GM19372 (cell line): ENCODE measurements around the gene PAMR1.

Experiments
- ATAC-seq: cut with Tn5 transposase; IDR thresholded peaks from one replicate; pipeline ENCODE4 v1.9.1; 2021; ENCODE audit warnings: mild to moderate bottlenecking, low read depth, moderate library complexity; ENCODE audit not compliant: unreplicated experiment

The PAMR1 gene

GRCh38 chr11:35501776-35502175, 23.6 kb downstream of the PAMR1 start:
- no peak for ATAC-seq

GRCh38 chr11:35500744-35501143, 24.7 kb downstream of the PAMR1 start:
- no peak for ATAC-seq

GRCh38 chr11:35496416-35496815, 29.0 kb downstream of the PAMR1 start:
- no peak for ATAC-seq

GRCh38 chr11:35494957-35495490, 30.4 kb downstream of the PAMR1 start:
- ATAC-seq, result no peak

- ATAC-seq, result no peak
These were observed 34.1 kb downstream of the PAMR1 start for GRCh38 chr11:35491231-35491871.

- ATAC-seq, result no peak
These were observed 37.3 kb downstream of the PAMR1 start for GRCh38 chr11:35488117-35488516.

GRCh38 chr11:35487532-35488078, 37.8 kb downstream of the PAMR1 start:
- ATAC-seq, result no peak

GRCh38 chr11:35486934-35487333, 38.5 kb downstream of the PAMR1 start:
- no peak for ATAC-seq

GRCh38 chr11:35486446-35486845, 39.0 kb downstream of the PAMR1 start:
- ATAC-seq, result no peak

GRCh38 chr11:35485656-35486322, 39.6 kb downstream of the PAMR1 start:
- ATAC-seq, result peak; percentile 96

- no peak for ATAC-seq
These were observed 41.0 kb downstream of the PAMR1 start for GRCh38 chr11:35484435-35484834.

- no peak for ATAC-seq
These were observed 42.1 kb downstream of the PAMR1 start for GRCh38 chr11:35483131-35483820.

- no peak for ATAC-seq
These were observed 45.7 kb downstream of the PAMR1 start for GRCh38 chr11:35479731-35480130.

- no peak for ATAC-seq
These were observed 46.8 kb downstream of the PAMR1 start for GRCh38 chr11:35478471-35479091.

GRCh38 chr11:35477901-35478300, 47.5 kb downstream of the PAMR1 start:
- no peak for ATAC-seq

GRCh38 chr11:35474688-35475087, 50.7 kb downstream of the PAMR1 start:
- no peak for ATAC-seq

GRCh38 chr11:35473795-35474374, 51.5 kb downstream of the PAMR1 start:
- ATAC-seq, result no peak

- no peak for ATAC-seq
These were observed 54.8 kb downstream of the PAMR1 start for GRCh38 chr11:35470616-35471015.

GRCh38 chr11:35466058-35466457, 59.4 kb downstream of the PAMR1 start:
- ATAC-seq, result no peak

- no peak for ATAC-seq
These were observed 61.1 kb downstream of the PAMR1 start for GRCh38 chr11:35464308-35464707.
